Upper lobe of left lung (tissue), 4 donors: ENCODE results near the gene TEFM.
"Not testable (repeated sequence)": the region's sequence is repeated elsewhere in the genome, so short reads cannot be mapped to it uniquely, and the experiment has no call there.

ENCODE experiments used
- CTCF ChIP-seq, 6 experiments: fragments of 450-650 bp in 4 of 6; fragments of 200-600 bp in 2 of 6; sonication (generic) in 2 of 6; IDR thresholded peaks; one replicate each; pipeline ENCODE4 v1.5.1; 2016 to 2019; ENCODE audit warnings: antibody characterized with exemption in 6 of 6
- POLR2A ChIP-seq, 4 donors: fragments of 450-650 bp; IDR thresholded peaks; one replicate each; pipeline ENCODE4 v1.5.1; 2016 to 2017; ENCODE audit warnings: antibody characterized with exemption in 4 of 4, mild to moderate bottlenecking in 2 of 4
- POLR2AphosphoS5 ChIP-seq, 2 donors: sonication (generic); formaldehyde crosslinking; IDR thresholded peaks; one replicate each; pipeline ENCODE4 v1.5.1; 2017; ENCODE audit warnings: antibody characterized with exemption in 2 of 2

- not testable (repeated sequence) for TF ChIP-seq CTCF, POLR2AphosphoS5, POLR2A (IDR thresholded peaks at IDR 0.05)
These were observed 23.8 kb upstream of the TEFM start for GRCh38 chr17:30929861-30930260.
